ENCODE measurements around the gene ACTL7B. TPM values are rescaled to one million over a fixed set of nuclear protein-coding genes. Genes with fewer than 3 reads are reported as not detected.

The ACTL7B gene
- total and polyA plus RNA-seq, 2 of the 8 experiments (the other 6 are each of a cell fraction or from before 2014, with no cell fraction given) = not detected

- TF ChIP-seq CHD7 (IDR thresholded peaks at IDR 0.05; ENCODE audit: insufficient replicate concordance, low read length) = no peak
- TF ChIP-seq ATF2 (IDR thresholded peaks at IDR 0.05; ENCODE audit: low read length) = no peak
- TF ChIP-seq NANOG (IDR thresholded peaks at IDR 0.05; ENCODE audit: insufficient read depth, low read depth, low read length, poor library complexity, severe bottlenecking) = no peak
- no peak for TF ChIP-seq TAF7 (optimal IDR thresholded peaks at IDR 0.05; ENCODE audit: borderline replicate concordance, low read depth, low read length)
- no peak for TF ChIP-seq POLR2A (IDR thresholded peaks at IDR 0.05; ENCODE audit: control extremely low read depth in 1 of 2, low read depth in 2 of 2, low read length in 2 of 2)
- no peak for TF ChIP-seq POU5F1 (IDR thresholded peaks at IDR 0.05; ENCODE audit: low read depth, low read length)
Measured at GRCh38 chr9:108855529-108855886, 278 bp downstream of the ACTL7B start (continued).
